DND-41 (cell line): ENCODE data around the gene TAF11L2.
"Not testable (repeated sequence)": the region's sequence is repeated elsewhere in the genome, so short reads cannot be mapped to it uniquely, and the experiment has no call there.

Experiments
- ATAC-seq: fragments of 200-7000 bp; cut with Tn5 transposase; 3 replicates; pipeline ENCODE4 v1.9.1; 2021; ENCODE audit warnings: low read depth; ENCODE audit not compliant: insufficient read depth
- DNase-seq: peaks from one replicate; pipeline ENCODE4 v3.0.0-alpha.2; 2020
- H2AFZ ChIP-seq: 2 replicates; pipeline ENCODE4 v1.6.0; 2012; ENCODE audit warnings: low read depth, low read length
- H3K27ac ChIP-seq: 2 replicates; pipeline ENCODE4 v1.5.1; 2012; ENCODE audit warnings: low read length, inconsistent platforms
- H3K27me3 ChIP-seq: fragments of 200-600 bp; sonication (generic); 2 replicates; pipeline ENCODE4 v1.6.0; 2012; ENCODE audit warnings: low read length, mild to moderate bottlenecking, inconsistent platforms; ENCODE audit not compliant: insufficient read depth, poor library complexity
- H3K36me3 ChIP-seq: 2 replicates; pipeline ENCODE4 v1.5.1; 2012; ENCODE audit warnings: low read length, inconsistent platforms; ENCODE audit not compliant: insufficient read depth
- H3K4me1 ChIP-seq: 2 replicates; pipeline ENCODE4 v1.5.1; 2012; ENCODE audit warnings: mild to moderate bottlenecking, low read length; ENCODE audit not compliant: insufficient read depth
- H3K4me2 ChIP-seq: 2 replicates; pipeline ENCODE4 v1.6.0; 2012; ENCODE audit warnings: mild to moderate bottlenecking, moderate library complexity, low read length, inconsistent platforms; ENCODE audit not compliant: insufficient read depth
- H3K4me3 ChIP-seq, 2 experiments: fragments of 200-600 bp in 1 of 2; shearing (Covaris generic) in 1 of 2; 2 replicates each; pipeline ENCODE4 v1.5.1; 2012 to 2016; ENCODE audit warnings: inconsistent platforms in 2 of 2, low read length in 2 of 2, mild to moderate bottlenecking in 2 of 2, low read depth in 1 of 2, moderate library complexity in 1 of 2
- H3K79me2 ChIP-seq: 2 replicates; pipeline ENCODE4 v1.6.0; 2012; ENCODE audit warnings: low read length, inconsistent platforms; ENCODE audit not compliant: insufficient read depth
- H3K9ac ChIP-seq: 2 replicates; pipeline ENCODE4 v1.6.0; 2012; ENCODE audit warnings: low read depth, mild to moderate bottlenecking, inconsistent platforms, low read length, moderate library complexity
- H3K9me3 ChIP-seq: 2 replicates; pipeline ENCODE4 v1.5.1; 2012; ENCODE audit warnings: low read length, moderate library complexity, mild to moderate bottlenecking, inconsistent platforms; ENCODE audit not compliant: insufficient read depth, severe bottlenecking
- H4K20me1 ChIP-seq: 2 replicates; pipeline ENCODE4 v1.6.0; 2012; ENCODE audit warnings: low read length; ENCODE audit not compliant: insufficient read depth
- EZH2 ChIP-seq: IDR thresholded peaks from 3 replicates; pipeline ENCODE4 v1.6.1; 2012; ENCODE audit warnings: borderline replicate concordance, low read depth, mild to moderate bottlenecking, moderate library complexity, low read length, inconsistent platforms; ENCODE audit not compliant: severe bottlenecking
- TF ChIP-seq, protein P1 (sequence below): IDR thresholded peaks from 2 replicates; pipeline ENCODE4 v1.5.1; 2012; ENCODE audit warnings: borderline replicate concordance, low read length, moderate library complexity, mild to moderate bottlenecking; ENCODE audit not compliant: poor library complexity, severe bottlenecking; ENCODE audit errors: extremely low read depth

Gene TAF11L2

DNA sequence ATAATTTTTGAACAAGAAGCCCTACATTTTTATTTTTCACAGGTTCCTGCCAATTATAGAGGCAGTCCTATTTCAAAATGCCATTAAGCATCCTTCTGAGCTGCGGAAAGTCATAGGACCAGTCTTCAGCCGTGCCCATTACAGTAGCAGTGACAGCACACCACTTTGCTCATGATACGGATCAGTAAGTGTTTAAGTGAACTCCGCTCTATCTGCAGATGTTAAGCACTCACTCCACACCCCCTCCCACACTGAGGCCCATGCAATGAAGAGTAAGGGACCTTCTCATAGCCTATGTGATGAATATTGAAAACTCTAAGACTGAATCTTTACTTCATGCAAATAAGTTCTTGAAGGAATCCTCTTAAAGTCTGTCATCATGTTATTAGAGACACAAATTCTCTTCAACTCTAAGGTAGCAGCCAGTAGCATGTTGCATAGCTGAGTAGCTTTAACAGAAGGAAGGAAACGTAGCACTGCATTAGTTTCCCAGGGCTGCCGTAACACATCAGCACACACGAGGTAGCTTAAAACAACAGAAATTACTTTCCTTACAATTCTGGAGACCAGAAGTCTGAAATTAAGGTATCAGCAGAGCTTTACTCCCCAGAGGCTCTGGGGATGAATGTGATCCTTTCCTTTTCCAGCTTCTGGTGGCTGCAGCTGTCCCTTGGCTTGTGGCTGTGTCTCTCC, 20.3 kb upstream of the TAF11L2 start:
- ATAC-seq (no peak), DNase-seq (no peak)
- H3K4me3 ChIP-seq, result no peak overlapping the region
- H3K9me3 ChIP-seq, result no peaks in the 10 kb centered on the region
- H3K27ac ChIP-seq, result no peak overlapping the region
- H3K4me2 ChIP-seq, result no peak overlapping the region
- H3K4me1 ChIP-seq, result no peaks in the 10 kb centered on the region
- H3K27me3 ChIP-seq, result no peaks in the 10 kb centered on the region
- H3K36me3 ChIP-seq, result no peaks in the 10 kb centered on the region
- no peak overlapping the region for H3K9ac ChIP-seq
- no peak for TF ChIP-seq EZH2
- TF ChIP-seq, protein P1, sequence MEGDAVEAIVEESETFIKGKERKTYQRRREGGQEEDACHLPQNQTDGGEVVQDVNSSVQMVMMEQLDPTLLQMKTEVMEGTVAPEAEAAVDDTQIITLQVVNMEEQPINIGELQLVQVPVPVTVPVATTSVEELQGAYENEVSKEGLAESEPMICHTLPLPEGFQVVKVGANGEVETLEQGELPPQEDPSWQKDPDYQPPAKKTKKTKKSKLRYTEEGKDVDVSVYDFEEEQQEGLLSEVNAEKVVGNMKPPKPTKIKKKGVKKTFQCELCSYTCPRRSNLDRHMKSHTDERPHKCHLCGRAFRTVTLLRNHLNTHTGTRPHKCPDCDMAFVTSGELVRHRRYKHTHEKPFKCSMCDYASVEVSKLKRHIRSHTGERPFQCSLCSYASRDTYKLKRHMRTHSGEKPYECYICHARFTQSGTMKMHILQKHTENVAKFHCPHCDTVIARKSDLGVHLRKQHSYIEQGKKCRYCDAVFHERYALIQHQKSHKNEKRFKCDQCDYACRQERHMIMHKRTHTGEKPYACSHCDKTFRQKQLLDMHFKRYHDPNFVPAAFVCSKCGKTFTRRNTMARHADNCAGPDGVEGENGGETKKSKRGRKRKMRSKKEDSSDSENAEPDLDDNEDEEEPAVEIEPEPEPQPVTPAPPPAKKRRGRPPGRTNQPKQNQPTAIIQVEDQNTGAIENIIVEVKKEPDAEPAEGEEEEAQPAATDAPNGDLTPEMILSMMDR, result no peak
- no peaks in the 10 kb centered on the region for H4K20me1 ChIP-seq
- H2AFZ ChIP-seq, result no peak overlapping the region
- H3K79me2 ChIP-seq, result no peaks in the 10 kb centered on the region

GRCh38 chr5:17481378-17481777, 16.7 kb upstream of the TAF11L2 start:
- no peaks in the 10 kb centered on the region for H4K20me1 ChIP-seq
- H3K4me1 ChIP-seq, result no peaks in the 10 kb centered on the region
- no peak overlapping the region for H2AFZ ChIP-seq
- no peak for DNase-seq
- ATAC-seq, result no peak
- no peak for TF ChIP-seq EZH2
- TF ChIP-seq, protein P1, result no peak
- H3K79me2 ChIP-seq, result no peaks in the 10 kb centered on the region
- no peak overlapping the region for H3K4me2 ChIP-seq
- no peak overlapping the region for H3K4me3 ChIP-seq
- H3K9ac ChIP-seq, result no peak overlapping the region
- no peak overlapping the region for H3K27ac ChIP-seq
- no peaks in the 10 kb centered on the region for H3K27me3 ChIP-seq
- H3K9me3 ChIP-seq, result no peaks in the 10 kb centered on the region
- no peaks in the 10 kb centered on the region for H3K36me3 ChIP-seq

DNA sequence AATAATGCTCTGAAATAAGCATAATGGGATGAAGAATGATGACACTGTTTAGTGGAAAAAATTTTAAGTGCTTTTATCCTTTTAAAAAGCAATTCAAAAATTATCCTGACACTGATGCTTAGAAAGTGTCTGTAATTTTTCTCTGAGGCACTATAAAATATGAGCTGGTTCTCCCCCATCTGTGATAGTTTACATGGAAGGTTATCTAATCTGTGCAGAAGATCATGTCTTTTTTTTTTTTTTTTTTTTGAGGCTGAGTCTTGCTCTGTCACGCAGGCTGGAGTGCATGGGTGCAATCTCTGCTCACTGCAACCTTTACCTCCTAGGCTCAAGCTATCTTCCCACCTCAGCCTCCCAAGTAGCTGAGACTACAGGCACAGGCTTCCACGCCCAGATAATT, 15.2 kb upstream of the TAF11L2 start:
- TF ChIP-seq, protein P1, result no peak
- TF ChIP-seq EZH2, result no peak
- no peaks in the 10 kb centered on the region for H3K9me3 ChIP-seq
- H3K79me2 ChIP-seq, result no peaks in the 10 kb centered on the region
- H4K20me1 ChIP-seq, result no peaks in the 10 kb centered on the region
- DNase-seq (no peak), ATAC-seq (no peak)
- no peak overlapping the region for H3K4me3 ChIP-seq
- no peak overlapping the region for H3K9ac ChIP-seq
- H3K4me1 ChIP-seq, result no peaks in the 10 kb centered on the region
- no peak overlapping the region for H2AFZ ChIP-seq
- H3K27ac ChIP-seq, result no peak overlapping the region
- no peak overlapping the region for H3K4me2 ChIP-seq
- H3K27me3 ChIP-seq, result no peaks in the 10 kb centered on the region
- H3K36me3 ChIP-seq, result no peaks in the 10 kb centered on the region

DNA sequence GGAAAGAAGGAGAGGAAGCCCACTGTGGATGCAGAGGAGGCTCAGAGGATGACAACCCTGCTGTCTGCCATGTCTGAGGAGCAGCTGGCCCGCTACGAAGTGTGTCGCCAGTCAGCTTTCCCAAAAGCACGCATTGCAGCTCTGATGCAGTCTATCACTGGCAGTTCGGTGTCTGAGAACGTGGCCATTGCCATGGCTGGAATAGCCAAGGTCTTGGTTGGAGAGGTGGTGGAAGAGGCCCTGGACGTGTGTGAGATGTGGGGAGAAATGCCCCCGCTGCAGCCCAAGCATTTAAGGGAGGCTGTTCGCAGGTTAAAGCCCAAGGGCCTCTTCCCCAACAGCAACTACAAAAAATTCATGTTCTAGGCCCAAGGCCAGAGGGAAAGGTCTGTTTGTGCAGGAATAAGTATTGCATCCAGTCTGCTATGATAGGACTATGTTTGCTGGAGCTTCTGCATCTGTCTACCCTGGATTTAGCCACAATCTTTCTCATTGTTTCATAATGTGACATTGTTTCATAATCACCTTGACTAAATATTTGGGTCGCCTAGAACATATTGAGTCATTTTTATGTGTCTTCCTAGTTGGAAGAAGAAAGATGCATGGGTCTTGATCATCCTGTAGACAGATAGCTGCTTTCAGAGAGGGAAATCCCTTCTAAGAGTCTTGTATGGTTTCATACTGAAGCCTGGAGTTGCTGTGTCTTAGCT, 11.4 kb upstream of the TAF11L2 start:
- not testable (repeated sequence) for H3K4me1 ChIP-seq, DNase-seq, H2AFZ ChIP-seq, H3K27ac ChIP-seq, H3K9ac ChIP-seq, H3K36me3 ChIP-seq, H3K4me3 ChIP-seq, H4K20me1 ChIP-seq, H3K9me3 ChIP-seq, H3K79me2 ChIP-seq, H3K27me3 ChIP-seq, ATAC-seq, H3K4me2 ChIP-seq
